Type B pancreatic cell (in vitro differentiated cells): Measurements from ENCODE around the gene PARP6. TPM values are rescaled to one million over a fixed set of nuclear protein-coding genes. Genes with fewer than 3 reads are reported as not detected.

Experiments used
- DNase-seq: peaks from one replicate; pipeline ENCODE4 v3.0.0; 2021; ENCODE audit warnings: mixed read lengths; ENCODE audit not compliant: unreplicated experiment; ENCODE audit errors: extremely low spot score
- H3K27ac Mint-ChIP-seq: 2 replicates; pipeline ENCODE4 v1.8.0; 2021; ENCODE audit warnings: mild to moderate bottlenecking, mixed read lengths
- H3K27me3 Mint-ChIP-seq: 2 replicates; pipeline ENCODE4 v1.8.0; 2021; ENCODE audit warnings: mixed read lengths
- H3K36me3 Mint-ChIP-seq: 2 replicates; pipeline ENCODE4 v1.8.0; 2021; ENCODE audit warnings: mixed read lengths
- H3K4me1 Mint-ChIP-seq: one replicate; pipeline ENCODE4 v1.8.0; 2021; ENCODE audit warnings: mixed read lengths; ENCODE audit not compliant: unreplicated experiment
- H3K4me3 Mint-ChIP-seq: 2 replicates; pipeline ENCODE4 v1.8.0; 2021; ENCODE audit warnings: mild to moderate bottlenecking, mixed read lengths
- H3K9me3 Mint-ChIP-seq: 2 replicates; pipeline ENCODE4 v1.8.0; 2021; ENCODE audit warnings: mixed read lengths
- CTCF ChIP-seq: fragments of 200-600 bp; sonication (generic); conservative IDR thresholded peaks from 2 replicates; pipeline ENCODE4 v1.5.0; 2021; ENCODE audit warnings: antibody characterized with exemption, mild to moderate bottlenecking
- total RNA-seq: library from RNA; stranded (reverse); gene quantifications from 2 replicates; pipeline ENCODE4 v1.2.1, GENCODE V29; 2021; ENCODE audit warnings: low replicate concordance

Gene PARP6
- total RNA-seq, 1 donor from 2014 or later, result 97.5 TPM

GRCh38 chr15:72196409-72197040 lies 75.8 kb downstream of the PARP6 start:
- Mint-ChIP-seq H3K36me3 (peaks cover 4% of the 10 kb centered on the region), H3K27me3 (peaks cover 40% of the 10 kb centered on the region), H3K9me3 (no peaks in the 10 kb centered on the region), H3K4me3 (peak overlapping the region; percentile 84), H3K4me1 (peaks cover 14% of the 10 kb centered on the region), H3K27ac (peak overlapping the region; percentile 56)
- no peak for TF ChIP-seq CTCF
- DNase-seq, result no peak

GRCh38 chr15:72195101-72195511 lies 77.2 kb downstream of the PARP6 start:
- Mint-ChIP-seq H3K36me3 (peaks cover 4% of the 10 kb centered on the region), H3K27ac (peak overlapping the region; percentile 71), H3K4me1 (peaks cover 14% of the 10 kb centered on the region), H3K9me3 (no peaks in the 10 kb centered on the region), H3K27me3 (peaks cover 40% of the 10 kb centered on the region), H3K4me3 (peak overlapping the region; percentile 60)
- DNase-seq, result no peak
- no peak for TF ChIP-seq CTCF

GRCh38 chr15:72193836-72194396 lies 78.4 kb downstream of the PARP6 start:
- DNase-seq, result no peak
- peaks cover 14% of the 10 kb centered on the region for H3K4me1 Mint-ChIP-seq
- no peaks in the 10 kb centered on the region for H3K9me3 Mint-ChIP-seq
- H3K36me3 Mint-ChIP-seq, result peaks cover 4% of the 10 kb centered on the region
- no peak for TF ChIP-seq CTCF
- H3K27me3 Mint-ChIP-seq, result peaks cover 40% of the 10 kb centered on the region
- no peak overlapping the region for H3K4me3 Mint-ChIP-seq
- H3K27ac Mint-ChIP-seq, result no peak overlapping the region

- TF ChIP-seq CTCF, result no peak
- H3K4me1 Mint-ChIP-seq, result peaks cover 10% of the 10 kb centered on the region
- peaks cover 35% of the 10 kb centered on the region for H3K27me3 Mint-ChIP-seq
- no peaks in the 10 kb centered on the region for H3K36me3 Mint-ChIP-seq
- DNase-seq, result no peak
- H3K9me3 Mint-ChIP-seq, result no peaks in the 10 kb centered on the region
- H3K4me3 Mint-ChIP-seq, result no peak overlapping the region
- no peak overlapping the region for H3K27ac Mint-ChIP-seq
These were observed 79.9 kb downstream of the PARP6 start for GRCh38 chr15:72192416-72192815.

Other genes starting within 250 kb of the PARP6 start
- gene MYO9A, start 154.4 kb downstream of the PARP6 start, total RNA-seq, result 42.4 and 43.4 TPM in 2 replicates
- gene SENP8, start 154.2 kb downstream of the PARP6 start, total RNA-seq, result 4.9 and 6.1 TPM in 2 replicates
- gene GRAMD2A, start 74.8 kb downstream of the PARP6 start, total RNA-seq, result 6.0 and 15.5 TPM in 2 replicates
- gene PKM, start 41.4 kb downstream of the PARP6 start, total RNA-seq, result 597 and 663 TPM in 2 replicates
- gene CELF6, start 47.6 kb upstream of the PARP6 start, total RNA-seq, result 0.45 and 1.9 TPM in 2 replicates
- 91.3 and 101 TPM in 2 replicates for gene HEXA, start 103.5 kb upstream of the PARP6 start, total RNA-seq
- gene TMEM202, start 125.8 kb upstream of the PARP6 start, total RNA-seq, result not detected in 2 replicates
- 172 and 199 TPM in 2 replicates for gene ARIH1, start 201.8 kb upstream of the PARP6 start, total RNA-seq